GM10847 (cell line): ENCODE results near the gene CD80.

Experiments used
- POLR2A ChIP-seq: IDR thresholded peaks from 2 replicates; pipeline ENCODE4 v1.6.1; 2011; ENCODE audit not compliant: insufficient read length; ENCODE audit errors: extremely low read depth

CD80 gene

DNA sequence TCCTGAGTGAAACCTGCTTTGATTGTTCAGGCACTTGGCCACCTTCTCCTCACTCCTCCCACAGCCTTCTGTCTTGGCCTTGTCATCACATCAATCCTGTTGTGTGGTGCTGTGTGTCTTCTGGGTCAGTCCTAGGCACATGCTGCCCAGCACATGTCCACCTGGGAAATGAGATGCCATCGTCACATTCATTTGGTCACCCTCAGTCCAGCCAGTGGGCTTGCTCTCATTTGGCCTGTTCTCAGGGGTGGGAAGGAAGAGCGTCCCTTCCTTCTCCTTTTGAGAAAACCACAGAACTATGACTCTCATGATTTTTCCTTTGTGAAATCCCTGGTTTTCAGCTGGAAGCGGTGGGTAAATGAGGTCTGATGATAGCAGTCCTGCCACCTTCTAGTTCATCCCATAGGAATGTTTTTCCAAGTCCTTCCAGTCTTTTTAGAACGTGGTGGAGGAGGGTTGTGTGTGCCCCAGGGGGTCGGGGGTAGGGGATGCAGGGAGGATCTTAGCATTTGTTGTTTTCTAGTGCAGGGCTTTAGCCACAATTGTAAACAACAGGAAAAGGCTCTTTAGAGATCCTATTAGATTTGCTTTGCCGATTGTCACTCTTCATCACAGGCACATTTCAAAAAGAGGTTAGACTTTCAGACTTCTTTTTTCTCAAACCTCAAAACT lies 29.8 kb upstream of the CD80 start:
- TF ChIP-seq POLR2A = no peak

DNA sequence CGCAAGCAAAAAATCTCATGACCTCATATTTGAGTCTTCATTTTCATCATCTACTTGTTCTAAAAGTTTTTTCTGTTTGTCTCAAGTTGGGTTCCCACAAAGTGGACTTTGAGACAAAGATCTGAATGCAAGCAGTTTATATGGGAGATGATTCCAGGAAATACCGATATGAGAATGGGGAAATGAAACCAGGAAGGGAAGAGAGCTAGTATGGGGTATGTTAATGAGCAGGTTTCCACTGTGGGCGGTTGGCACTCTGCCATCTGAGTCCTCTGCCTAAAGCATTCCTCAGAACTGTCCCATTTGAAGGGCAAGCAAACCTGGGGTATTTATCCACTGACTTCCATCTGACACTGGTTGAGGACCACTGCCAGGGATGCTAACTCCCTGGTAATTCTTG lies 28.7 kb upstream of the CD80 start:
- TF ChIP-seq POLR2A = no peak

- no peak for TF ChIP-seq POLR2A
These were observed 27.3 kb upstream of the CD80 start for GRCh38 chr3:119586733-119587172.

GRCh38 chr3:119585856-119586570 lies 26.6 kb upstream of the CD80 start:
- no peak for TF ChIP-seq POLR2A

GRCh38 chr3:119585208-119585607 lies 25.8 kb upstream of the CD80 start:
- no peak for TF ChIP-seq POLR2A

DNA sequence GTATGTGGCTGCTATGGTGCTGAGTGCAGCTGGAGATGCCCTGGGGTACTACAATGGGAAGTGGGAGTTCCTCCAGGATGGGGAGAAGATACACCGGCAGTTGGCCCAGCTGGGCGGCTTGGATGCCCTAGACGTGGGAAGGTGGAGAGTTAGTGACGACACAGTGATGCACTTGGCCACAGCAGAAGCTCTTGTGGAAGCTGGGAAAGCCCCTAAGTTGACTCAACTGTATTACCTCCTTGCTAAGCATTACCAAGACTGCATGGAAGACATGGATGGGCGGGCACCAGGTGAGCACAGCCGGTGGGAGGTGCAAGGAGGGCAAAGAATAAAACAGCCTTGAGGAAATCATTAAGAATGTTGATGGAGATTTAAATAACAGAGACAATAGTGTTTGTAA lies 22.8 kb upstream of the CD80 start:
- TF ChIP-seq POLR2A = no peak

GRCh38 chr3:119580067-119580760 lies 20.8 kb upstream of the CD80 start:
- peak; percentile 33 for TF ChIP-seq POLR2A

GRCh38 chr3:119579366-119580066 lies 20.1 kb upstream of the CD80 start, which contains the start of gene ADPRH:
ADPRH (plus strand) TSS chr3:119579492; CDS start chr3:119582170, 2,678 bp downstream.
- peak; percentile 51 for TF ChIP-seq POLR2A

DNA sequence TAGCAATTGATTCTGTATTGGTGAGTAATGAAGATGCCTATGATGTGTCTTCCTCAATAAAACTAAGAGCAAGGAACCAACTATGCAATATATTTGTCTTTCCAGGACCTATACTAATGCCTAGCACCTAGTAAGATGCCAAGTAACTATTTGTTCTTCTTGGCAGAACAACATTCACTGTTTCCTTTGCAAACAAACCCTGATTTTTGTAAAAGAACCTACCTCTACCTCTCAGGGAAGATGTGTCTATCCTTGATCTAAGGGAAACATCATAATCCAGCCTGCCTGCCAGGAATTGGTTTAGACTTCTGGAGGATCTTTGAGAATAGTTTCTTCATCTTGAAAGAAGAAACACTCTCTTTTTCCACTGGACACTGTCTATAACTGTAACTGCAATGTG lies 16.1 kb upstream of the CD80 start:
- no peak for TF ChIP-seq POLR2A

GRCh38 chr3:119571688-119572087 lies 12.3 kb upstream of the CD80 start:
- no peak for TF ChIP-seq POLR2A

DNA sequence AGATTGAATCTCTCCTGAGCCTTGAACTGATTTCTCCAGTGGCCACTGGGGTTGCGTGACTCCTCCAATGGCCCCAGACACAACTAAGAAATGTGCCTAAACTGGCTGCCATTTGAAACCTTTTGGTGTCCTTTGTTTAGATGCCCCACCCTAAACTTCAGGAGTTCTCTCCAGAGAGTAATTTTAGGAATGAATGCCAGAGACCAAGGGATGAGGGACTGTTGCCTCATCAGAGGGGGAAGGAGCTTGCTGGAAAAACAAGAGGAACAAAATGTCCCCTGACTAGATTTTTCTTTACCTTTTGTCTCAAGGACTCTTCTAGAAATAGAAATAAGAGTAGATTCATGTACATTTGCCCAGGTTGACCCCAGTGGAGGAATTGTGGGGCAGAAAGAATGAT lies 11.8 kb upstream of the CD80 start:
- TF ChIP-seq POLR2A = no peak

- TF ChIP-seq POLR2A = no peak
These were observed 10.8 kb upstream of the CD80 start for GRCh38 chr3:119570229-119570628.

DNA sequence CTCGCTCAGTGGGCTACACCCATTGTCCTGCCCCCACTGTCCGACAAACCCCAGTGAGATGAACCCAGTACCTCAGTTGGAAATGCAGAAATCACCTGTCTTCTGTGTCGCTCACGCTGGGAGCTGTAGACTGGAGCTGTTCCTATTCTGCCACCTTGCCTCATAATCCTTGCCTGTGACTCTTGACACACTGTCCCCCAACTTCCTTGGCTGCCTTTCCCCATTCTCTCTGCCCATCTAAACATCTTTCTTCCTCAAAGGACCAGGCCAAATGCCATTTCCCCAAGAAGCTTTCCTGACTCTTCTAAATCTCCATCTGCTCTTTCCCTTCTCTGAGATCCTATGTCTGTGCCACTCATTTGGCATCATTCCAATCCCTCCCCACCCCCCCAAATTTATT lies 9.7 kb upstream of the CD80 start:
- TF ChIP-seq POLR2A = no peak

DNA sequence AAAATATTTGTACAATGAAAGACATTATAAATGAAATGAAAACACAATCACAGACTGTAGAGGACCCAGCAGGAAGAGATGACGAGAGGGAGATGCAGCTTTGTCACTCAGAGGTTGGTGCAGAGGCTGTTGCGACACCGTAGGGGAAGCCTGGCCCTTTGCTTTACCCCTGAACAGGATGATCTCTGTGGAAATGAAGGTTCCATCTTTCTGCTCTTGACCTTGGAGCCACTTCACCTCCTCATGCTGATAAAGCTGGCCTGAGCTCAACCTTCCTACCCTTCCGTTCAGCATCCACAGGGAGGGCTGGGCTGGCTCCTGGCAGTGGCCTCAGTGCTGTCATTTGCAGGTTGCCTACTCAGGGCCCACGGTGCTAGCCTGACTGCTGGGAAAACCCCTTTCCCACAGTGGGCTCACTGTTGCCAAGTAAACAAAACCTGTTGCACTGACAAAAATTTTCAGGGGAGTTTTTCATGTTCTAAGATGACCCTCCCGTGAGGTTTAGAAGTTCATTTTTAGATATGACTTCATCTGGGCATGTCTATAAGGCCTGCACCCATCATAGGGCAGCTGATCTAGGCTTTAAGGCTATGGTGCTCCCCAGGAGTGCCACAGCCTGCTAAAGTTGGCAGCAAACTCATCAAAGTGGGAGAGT lies 3.0 kb upstream of the CD80 start:
- peak; percentile 62 for TF ChIP-seq POLR2A

DNA sequence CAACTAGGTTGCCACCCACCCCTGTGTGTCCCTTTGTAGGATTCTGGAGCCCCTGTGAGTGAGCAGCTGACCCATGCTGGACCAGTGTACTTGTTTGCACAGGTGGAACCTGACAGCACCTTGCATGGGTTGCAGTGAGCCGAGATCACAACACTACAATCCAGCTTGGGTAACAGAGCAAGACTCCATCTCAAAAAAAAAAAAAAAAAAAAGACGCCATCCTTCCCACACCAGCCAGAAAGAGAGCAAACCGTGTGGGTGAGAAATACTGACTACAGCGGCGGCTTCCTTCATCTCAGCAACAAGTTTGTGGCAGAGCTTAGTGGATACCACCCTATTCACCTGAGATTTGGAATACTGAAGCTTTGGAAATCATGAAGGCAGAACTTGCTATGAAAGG lies 746 bp upstream of the CD80 start:
- TF ChIP-seq POLR2A = no peak
